ENCODE data around the gene KCNN3.
A peak's percentile ranks its signal among the peaks of the same experiment; 100 is the strongest.

KCNN3 gene

DNA sequence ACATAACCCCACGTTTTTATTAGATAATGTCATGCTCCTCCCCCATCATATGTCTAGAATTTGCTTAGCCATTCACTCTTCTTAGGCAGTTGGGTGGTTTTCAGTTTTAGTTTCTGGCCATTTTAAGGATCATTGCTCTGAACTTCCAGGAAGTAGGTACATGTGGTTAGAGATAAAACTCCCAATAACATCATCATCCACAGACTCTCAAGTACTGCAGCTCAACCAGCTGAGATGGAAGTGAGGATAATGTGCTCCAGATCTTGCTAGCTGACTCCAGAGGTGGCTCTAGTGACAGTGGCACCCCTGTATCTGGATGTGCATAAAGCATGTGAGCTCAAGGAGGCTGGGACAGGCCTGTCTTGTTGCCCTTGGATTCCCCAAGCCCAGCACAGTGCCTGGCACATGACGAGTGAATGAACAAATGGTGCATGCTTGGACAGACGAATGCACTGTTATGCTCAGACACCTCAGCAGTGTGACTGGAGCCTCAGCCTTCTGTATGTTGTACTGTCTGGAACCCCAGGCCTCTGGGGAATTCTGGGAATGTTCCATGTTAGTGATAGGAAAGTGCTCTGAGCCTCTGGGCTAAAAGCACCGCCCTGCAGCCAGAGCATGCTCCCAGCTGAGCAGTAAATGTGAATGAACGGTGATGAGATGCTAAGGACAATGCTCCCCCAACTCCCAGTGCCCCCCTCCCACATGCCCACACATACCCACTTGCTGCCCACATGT lies 16.4 kb upstream of the KCNN3 start:
- H3K27ac ChIP-seq, result peak overlapping the region; percentile 60
- TF ChIP-seq, protein P1, sequence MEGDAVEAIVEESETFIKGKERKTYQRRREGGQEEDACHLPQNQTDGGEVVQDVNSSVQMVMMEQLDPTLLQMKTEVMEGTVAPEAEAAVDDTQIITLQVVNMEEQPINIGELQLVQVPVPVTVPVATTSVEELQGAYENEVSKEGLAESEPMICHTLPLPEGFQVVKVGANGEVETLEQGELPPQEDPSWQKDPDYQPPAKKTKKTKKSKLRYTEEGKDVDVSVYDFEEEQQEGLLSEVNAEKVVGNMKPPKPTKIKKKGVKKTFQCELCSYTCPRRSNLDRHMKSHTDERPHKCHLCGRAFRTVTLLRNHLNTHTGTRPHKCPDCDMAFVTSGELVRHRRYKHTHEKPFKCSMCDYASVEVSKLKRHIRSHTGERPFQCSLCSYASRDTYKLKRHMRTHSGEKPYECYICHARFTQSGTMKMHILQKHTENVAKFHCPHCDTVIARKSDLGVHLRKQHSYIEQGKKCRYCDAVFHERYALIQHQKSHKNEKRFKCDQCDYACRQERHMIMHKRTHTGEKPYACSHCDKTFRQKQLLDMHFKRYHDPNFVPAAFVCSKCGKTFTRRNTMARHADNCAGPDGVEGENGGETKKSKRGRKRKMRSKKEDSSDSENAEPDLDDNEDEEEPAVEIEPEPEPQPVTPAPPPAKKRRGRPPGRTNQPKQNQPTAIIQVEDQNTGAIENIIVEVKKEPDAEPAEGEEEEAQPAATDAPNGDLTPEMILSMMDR (conservative IDR thresholded peaks at IDR 0.05), result no peak

DNA sequence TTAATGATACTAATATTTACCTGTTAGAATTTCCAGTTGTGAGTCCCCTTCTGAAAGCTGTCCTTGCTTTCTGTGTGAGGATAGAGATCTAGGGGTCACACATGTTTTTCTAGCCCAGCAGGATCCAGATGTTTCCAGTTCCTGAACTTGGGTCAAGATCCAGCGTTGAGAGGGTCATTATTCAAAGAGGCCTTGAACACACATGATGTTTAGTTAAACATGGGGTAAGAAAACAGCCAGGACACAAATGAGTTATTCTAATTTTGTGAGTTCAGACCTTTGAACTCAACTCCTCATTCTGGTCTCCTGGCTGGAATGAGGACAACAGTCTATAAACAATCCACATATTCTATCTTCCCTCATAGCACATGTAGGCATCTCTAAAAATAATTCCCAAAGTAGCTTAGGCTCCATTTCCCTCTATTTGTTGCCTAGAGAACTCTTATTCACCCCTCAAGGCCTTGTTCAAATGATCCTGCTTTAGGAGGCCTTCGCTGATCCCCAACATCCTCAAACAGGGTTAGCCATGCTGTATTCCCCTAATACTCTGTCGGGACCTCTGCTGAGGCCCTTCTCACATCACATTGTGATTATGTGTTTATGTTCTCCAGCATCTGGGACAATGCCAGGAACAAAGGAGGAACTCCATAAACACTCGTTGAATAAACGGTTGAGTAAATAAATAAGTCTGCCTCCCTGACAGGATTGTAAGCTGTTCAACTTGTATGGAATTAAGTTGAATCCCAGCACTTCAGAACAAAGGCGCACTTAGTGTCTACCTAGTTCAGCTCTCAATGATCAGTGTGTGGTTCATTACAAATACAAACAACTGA lies 15.0 kb upstream of the KCNN3 start:
- TF ChIP-seq, protein P1 (conservative IDR thresholded peaks at IDR 0.05), result no peak
- H3K27ac ChIP-seq, result peak overlapping the region; percentile 60

DNA sequence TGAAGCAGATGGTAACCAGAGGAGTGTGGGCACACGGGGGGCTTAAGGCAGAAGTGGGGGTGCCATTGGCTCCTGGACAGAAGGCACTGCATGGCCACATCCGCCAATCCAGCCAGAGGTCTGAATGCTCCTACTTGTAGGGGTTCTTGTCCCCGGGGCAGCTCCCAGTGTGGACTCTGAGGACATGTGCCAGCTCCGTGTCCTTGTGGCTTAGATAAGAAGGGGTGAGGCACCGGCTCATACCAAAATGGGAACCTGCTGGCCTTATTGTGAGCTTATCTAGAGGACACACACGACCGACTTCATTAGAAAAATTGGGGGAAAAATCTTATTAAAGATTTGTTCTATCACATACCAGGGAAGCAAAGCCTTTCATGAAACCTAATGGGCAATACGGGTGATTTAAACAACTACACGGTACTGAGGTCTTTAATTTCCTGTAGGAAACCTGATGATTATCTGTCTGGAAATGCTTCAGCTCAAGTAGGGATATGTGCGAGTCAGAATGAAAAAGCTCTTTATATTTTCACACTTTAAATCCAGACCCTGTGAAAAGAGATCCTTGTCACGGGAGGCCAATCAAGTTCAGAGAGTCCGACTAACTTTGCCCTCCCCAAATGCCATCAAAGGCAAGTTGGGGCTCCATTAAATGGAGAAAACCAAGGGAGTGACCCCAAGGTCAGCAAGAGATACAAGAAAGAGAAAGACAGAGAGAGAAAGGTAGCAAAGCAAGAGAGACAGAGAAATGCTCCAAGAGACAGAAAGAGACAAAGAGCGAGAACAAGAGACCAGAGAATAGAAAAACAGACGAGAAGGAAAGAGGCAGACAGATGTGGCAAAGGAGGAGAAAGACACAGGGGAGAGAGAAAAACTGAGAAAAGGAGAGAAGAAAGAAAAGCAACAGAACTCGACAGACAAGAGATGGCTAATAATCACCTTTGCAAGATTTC lies 14.1 kb upstream of the KCNN3 start:
- TF ChIP-seq, protein P1 (conservative IDR thresholded peaks at IDR 0.05), result no peak

DNA sequence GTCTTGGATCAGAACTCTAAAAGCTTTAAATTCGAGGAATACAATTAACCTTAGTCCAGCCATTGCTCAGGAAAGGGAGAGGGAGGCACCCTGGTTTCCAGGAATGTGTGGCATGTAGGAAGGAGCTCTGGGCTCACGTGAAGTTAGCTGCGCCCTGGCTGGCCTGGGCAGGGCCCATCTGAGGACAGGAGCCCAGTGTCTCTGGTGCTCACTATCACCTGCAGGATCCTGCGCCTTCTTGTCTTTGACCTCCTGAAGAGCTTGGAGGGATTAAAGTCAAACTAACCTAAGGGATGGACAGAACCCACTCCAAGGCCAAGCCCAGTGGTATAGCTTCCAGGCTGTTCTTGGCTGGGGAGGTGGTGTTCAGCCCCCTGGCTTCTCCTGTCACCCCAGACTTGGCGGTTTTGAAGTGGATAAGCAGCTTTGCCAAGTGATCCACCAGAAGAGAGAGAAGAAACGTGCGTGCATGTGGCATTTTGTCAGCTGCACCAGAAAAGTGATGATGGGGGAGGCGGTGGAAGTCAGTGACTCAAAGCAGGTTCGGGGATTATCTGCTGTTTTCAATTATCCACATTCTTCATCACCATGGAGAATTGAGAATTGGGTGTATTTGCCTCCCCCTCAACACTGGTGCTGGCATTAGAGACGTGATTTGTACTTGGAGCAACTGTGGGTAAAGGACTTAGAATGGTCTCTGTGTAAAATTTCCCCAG lies 11.9 kb upstream of the KCNN3 start:
- no peak overlapping the region for H3K27ac ChIP-seq
- TF ChIP-seq, protein P1 (conservative IDR thresholded peaks at IDR 0.05), result no peak

More for the DNA sequence above, 14.1 kb upstream of the KCNN3 start:
- H3K27ac ChIP-seq, result peak overlapping the region; percentile 60

DNA sequence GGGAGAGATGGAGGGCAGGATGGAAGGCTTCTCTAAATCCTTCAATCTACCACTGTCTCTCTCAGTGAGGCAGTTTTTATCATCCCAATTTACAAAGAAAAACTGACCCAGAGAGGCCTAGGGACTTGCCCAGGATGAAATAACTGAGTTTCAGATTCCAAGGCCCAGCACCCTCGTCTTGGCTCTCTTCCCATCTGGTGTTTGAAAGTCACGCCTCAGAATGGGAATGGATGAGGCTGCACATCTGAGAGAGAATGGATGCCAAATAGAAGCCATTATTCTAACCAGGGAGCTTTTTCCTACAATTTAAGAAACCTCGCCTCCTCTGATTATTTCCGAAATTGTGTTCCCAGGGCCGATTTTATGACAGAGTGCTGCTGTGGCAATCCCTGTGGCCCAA lies 10.6 kb upstream of the KCNN3 start:
- TF ChIP-seq, protein P1 (conservative IDR thresholded peaks at IDR 0.05), result no peak
- no peak overlapping the region for H3K27ac ChIP-seq

DNA sequence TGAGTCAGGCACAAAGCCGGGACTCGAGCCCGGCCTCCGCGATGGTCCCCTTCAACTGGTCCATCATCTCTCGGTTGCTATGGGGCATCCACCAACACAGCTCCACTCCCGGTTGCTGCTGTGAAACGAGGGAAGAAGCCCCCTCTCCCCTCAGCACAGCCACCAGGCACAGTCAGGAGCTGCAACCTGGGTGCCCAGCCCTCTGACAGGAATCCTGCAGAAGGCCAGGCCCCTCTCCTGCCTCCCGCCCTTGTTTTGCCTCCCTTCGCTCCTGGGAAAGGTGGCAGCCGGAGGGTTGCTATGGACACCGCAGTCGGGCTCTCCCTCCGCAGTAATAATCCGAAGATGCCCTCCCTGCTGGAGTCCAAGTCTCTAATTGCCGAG lies 8.9 kb upstream of the KCNN3 start:
- H3K27ac ChIP-seq, result no peak overlapping the region
- TF ChIP-seq, protein P1 (conservative IDR thresholded peaks at IDR 0.05), result no peak

Data from VCaP (cell line).